DMS153 treated with DMSO at 0.1 percent for 48 hours (cell line): ENCODE data around the gene NIPBL.
"Not testable (repeated sequence)": the region's sequence is repeated elsewhere in the genome, so short reads cannot be mapped to it uniquely, and the experiment has no call there.

Experiments used
- DNase-seq: peaks from one replicate; lab custom pipeline; 2025; ENCODE audit not compliant: unreplicated experiment; lab: John Stamatoyannopoulos, UW

The NIPBL gene

GRCh38 chr5:37015795-37016666 lies 139.5 kb downstream of the NIPBL start:
- no peak for DNase-seq

- no peak for DNase-seq
Observed at GRCh38 chr5:37028910-37029309, 152.3 kb downstream of the NIPBL start.

DNA sequence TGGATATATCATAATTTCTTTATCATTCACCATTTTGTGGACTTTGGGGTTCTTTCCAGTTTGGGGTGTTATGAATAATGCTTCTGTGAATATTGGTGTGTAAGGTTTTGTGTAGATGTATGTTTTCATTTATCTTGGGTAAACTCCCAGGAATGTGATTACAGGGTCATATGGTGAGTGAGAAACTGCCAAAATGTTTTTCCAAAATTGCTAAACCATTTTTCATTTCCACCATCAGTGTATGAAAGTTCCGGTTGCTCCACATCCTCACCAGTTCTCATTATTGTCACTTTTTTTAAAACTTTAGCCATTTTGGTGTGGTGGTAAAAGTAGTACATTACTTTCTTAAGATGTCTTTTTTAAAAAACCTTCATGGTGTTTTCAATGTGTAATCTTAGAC lies 152.9 kb downstream of the NIPBL start:
- DNase-seq = no peak

- DNase-seq = no peak
Observed at GRCh38 chr5:37034955-37035354, 158.4 kb downstream of the NIPBL start.

DNA sequence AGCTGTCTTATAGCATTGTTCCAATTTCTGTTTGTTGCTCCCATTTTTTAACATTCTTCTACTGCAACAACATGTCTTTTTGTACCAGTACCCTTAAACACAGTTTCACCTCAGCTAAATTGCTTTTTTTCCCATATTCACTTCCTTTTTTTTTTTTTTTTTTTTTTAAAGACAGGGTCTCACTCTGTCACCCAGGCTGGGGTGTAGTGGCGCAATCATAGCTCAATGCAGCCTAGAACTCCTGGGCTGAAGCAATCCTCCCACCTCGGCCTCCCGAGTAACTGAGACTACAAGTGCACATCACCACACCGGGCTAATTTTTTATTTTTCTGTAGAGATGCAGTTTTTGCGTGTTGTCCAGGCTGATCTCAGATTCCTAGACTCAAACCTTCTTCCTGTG lies 161.3 kb downstream of the NIPBL start:
- no peak for DNase-seq

DNA sequence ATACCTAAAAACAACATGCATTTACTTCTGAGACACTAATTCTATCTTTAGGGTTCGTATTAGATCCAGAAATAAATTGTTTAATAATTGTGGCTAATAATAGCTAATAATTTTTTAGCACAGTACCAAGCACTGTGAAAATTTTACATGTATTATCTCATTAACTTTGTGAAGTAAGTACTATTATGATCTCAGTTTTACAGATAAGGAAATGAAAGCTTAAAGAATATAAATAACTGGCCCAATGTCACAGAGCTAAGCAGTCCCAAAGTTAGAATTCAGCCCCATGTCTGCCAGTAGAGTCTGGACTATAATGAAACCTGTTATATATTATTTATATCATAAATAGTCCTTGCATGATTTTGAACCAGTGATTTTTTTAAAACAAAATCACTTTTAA lies 163.3 kb downstream of the NIPBL start:
- DNase-seq = no peak

DNA sequence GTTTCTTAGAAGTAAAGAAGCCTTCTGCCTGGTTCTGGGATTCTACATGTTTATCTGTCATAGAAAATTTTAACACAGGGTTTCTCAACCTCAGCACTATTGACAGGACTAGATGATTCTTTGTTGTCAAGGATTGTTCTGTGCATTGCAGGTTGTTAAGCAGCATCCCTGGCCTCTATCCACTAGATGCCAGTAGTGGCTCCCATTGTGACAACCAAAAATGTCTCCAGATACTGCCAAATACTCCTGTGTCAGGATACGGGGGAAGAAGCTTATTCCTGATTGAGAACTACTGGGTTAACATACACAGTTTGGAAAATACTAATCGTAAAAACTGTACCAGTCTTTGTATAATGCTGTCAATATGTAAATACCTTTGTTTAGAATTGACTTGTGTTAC lies 167.1 kb downstream of the NIPBL start:
- no peak for DNase-seq

- no peak for DNase-seq
Observed at GRCh38 chr5:37044120-37044519, 167.6 kb downstream of the NIPBL start.

GRCh38 chr5:37045703-37046102 lies 169.1 kb downstream of the NIPBL start:
- no peak for DNase-seq

DNA sequence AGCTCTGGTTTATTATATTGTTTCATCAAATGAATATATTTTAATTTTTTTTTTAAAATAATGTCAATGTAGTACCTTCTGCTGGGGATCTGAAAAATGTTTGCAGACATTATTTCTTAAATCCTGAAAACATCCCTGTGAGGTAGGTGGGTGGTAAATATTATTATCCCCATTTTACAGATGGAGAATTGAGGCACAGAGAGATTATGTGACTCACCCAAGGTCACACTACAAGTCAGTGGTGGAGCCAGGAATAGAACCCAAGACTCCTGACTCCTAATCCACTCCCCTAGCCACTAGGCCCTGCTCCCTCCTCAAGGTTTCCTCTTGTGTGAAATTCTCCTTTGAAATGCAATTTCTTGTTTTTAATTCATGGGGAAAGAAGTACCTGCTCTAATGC lies 171.4 kb downstream of the NIPBL start:
- no peak for DNase-seq

DNA sequence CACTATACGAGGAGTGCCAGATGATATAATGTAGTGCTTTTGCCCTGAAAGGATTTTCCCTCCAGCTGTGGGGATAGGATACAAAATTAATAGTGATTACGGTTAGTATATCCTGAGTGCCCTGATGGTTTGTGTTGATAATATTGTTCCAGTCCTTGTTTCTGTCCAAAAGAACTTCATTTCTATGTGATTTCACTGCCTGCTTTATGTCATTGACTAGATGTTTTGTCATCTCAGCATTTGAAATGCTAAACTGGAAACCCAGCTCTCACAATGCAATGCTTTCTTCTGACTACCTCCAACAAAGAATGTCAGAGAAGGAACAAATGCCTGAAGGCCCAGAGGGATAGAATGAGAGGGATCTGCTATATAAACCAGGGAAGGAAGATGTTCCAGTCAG lies 177.8 kb downstream of the NIPBL start:
- DNase-seq = no peak

- no peak for DNase-seq
Observed at GRCh38 chr5:37055383-37055990, 178.9 kb downstream of the NIPBL start.

DNA sequence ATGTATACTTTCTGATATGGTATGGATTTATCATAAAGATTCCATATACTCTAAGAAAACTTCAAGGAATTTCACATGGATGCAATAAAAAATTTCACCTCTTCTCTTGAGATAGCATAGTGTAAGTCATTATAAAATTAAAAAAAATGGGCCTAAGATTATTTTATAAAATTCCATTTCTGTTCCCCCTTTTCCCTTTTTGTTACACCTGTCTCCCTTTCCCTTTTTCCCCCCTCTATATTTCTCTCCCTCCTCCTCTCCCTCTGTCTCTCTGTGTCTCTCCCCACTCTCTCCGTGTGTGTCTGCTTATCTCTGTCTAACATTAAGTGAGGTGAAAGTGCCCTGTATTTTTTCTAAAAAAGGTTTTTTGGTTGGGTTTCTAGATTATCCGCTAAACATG lies 180.2 kb downstream of the NIPBL start:
- DNase-seq = no peak

GRCh38 chr5:37060030-37060429 lies 183.5 kb downstream of the NIPBL start:
- no peak for DNase-seq

- DNase-seq = no peak
Observed at GRCh38 chr5:37063739-37064138, 187.2 kb downstream of the NIPBL start.

DNA sequence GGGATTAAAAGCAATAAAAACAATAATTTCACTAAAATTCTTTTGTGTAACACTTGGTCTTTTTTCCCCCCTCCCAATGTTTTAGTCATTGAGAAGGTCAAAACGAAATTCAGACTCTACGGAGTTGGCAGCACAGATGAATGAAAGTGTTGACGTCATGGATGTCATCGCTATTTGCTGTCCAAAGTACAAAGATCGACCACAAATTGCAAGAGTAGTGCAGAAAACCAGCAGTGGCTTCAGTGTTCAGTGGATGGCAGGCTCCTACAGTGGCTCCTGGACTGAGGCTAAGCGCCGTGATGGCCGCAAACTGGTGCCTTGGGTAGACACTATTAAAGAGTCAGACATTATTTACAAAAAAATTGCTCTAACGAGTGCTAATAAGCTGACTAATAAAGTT lies 187.9 kb downstream of the NIPBL start:
- DNase-seq = no peak

DNA sequence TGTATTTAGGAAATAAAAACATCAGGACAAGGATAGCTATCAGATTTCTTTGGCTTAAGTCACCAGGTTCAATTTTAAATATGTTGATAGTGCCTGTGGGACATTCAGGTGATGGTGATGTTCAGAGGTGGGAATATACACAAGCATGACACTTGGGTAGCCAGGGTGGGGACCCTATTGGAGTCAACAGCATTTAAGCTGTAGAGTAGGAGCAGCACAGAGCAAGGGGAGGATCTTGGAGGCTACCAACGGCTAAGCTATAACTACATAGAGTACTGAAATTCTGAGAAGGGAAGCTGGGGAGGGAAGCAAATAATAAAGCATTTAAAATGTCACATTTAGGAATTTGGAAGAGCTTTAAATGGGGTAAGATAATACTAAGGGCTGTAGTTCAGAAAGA lies 194.9 kb downstream of the NIPBL start:
- no peak for DNase-seq

DNA sequence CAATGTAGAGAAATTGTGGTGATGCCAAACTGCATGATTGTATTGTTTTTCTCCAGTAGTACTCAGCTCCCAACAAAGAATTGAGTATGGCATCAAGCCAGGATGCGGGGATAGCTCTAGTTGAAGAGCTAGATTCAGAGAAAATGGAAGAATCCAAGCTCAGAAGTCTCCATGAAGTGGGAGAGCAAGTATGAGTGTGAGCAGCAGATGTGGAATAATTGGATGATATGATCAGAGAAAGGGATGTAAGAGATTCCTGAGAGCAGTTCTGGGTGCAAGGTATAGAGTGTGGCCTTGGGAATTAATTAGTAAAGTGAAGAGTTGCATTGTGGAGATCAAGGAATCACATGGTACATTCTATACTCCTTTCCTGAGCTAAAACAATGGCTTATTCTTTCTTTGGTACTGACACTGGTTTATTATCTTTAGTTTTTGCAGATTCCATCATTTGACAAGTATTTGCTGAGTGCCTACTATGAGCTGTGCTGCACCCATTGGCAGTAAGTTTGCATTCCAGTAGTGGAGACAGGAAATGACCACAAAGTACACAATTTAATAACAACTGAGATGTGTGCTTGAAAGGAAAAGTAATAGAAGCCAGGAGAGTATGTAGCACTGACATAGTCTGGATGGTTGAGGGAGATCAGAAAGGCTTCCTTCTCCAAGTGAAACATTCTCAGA lies 195.5 kb downstream of the NIPBL start:
- no peak for DNase-seq

GRCh38 chr5:37075399-37075950 lies 198.9 kb downstream of the NIPBL start:
- no peak for DNase-seq

GRCh38 chr5:37077146-37077545 lies 200.6 kb downstream of the NIPBL start:
- no peak for DNase-seq

DNA sequence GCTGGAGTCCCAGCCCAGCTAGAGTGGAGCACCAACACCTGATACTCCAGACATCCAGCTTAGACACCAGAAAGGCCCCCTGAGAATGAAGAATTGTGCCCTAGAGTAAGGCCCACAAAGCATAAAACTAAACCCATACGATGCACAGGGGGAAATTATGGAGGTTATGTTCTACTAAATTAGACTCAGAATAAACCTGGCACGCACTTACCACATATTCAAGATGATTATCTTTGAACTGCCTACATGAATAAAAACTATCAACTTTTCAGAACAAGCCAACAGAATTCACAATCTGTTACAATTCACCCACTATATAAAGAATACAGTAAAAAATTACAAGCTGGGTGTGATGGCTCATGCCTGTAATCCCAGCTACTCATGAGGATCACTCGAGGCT lies 204.1 kb downstream of the NIPBL start:
- no peak for DNase-seq

- DNase-seq = not testable (repeated sequence)
Observed at GRCh38 chr5:37082977-37083376, 206.4 kb downstream of the NIPBL start.
